ENCODE results near the gene ATL3.

- TF ChIP-seq EZH2phosphoT487 (IDR thresholded peaks at IDR 0.05; ENCODE audit: borderline replicate concordance) (no peak), POLR2A (IDR thresholded peaks at IDR 0.05; ENCODE audit: borderline replicate concordance, extremely low read depth, insufficient read depth, insufficient read length) (no peak), CTCF (IDR thresholded peaks at IDR 0.05 in 2 of 3, conservative IDR thresholded peaks at IDR 0.05 in 1 of 3; ENCODE audit: borderline replicate concordance in 1 of 3, insufficient read depth in 1 of 3, low read depth in 2 of 3, low read length in 2 of 3) (no peak), REST (IDR thresholded peaks at IDR 0.05; ENCODE audit: low read depth) (no peak), SIN3A (IDR thresholded peaks at IDR 0.05; ENCODE audit: low read depth) (no peak), RAD21 (IDR thresholded peaks at IDR 0.05; ENCODE audit: low read depth) (no peak), ATF3 (IDR thresholded peaks at IDR 0.05) (no peak), JUND (IDR thresholded peaks at IDR 0.05) (no peak), EZH2 (IDR thresholded peaks at IDR 0.05) (no peak), ZBTB33 (IDR thresholded peaks at IDR 0.05; ENCODE audit: extremely low read depth, insufficient replicate concordance, low read length) (no peak)
These were observed 40.7 kb upstream of the ATL3 start for GRCh38 chr11:63711838-63712237.
